PC-9 (cell line): ENCODE measurements around the gene FRMD8.

Experiments used
- CTCF ChIP-seq: fragments of 200-600 bp; sonication (generic); conservative IDR thresholded peaks from 2 replicates; pipeline ENCODE4 v1.6.1; 2017; ENCODE audit warnings: mixed run types, antibody characterized with exemption, mild to moderate bottlenecking, moderate library complexity
- EZH2 ChIP-seq: fragments of 200-600 bp; sonication (generic); IDR thresholded peaks from 2 replicates; pipeline ENCODE4 v1.8.0; 2017; ENCODE audit warnings: antibody characterized with exemption, low read depth

DNA sequence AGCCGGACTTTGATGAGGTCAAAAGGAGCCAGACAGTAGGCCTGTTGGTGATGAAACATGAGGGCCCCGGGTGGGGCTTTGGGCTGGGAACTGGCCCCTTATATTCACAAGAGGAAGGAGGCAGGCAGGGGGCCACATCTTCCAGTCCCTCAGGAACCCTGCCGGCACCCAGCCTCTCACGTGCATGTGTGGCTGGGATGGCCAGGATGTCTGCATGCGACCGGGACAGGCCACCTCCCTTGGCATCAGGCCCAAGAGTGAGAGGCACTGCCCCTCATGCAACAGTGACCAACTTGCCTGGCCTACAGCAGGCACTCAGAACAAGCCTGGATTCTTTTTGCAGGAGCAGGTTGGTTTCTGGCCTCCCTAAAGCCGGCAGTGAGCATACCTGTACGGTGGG, 9.4 kb upstream of the FRMD8 start:
- TF ChIP-seq CTCF (no peak), EZH2 (no peak)
